Measurements from ENCODE around the gene IKZF2.
"Not testable (repeated sequence)": the region's sequence is repeated elsewhere in the genome, so short reads cannot be mapped to it uniquely, and the experiment has no call there.

Gene IKZF2

DNA sequence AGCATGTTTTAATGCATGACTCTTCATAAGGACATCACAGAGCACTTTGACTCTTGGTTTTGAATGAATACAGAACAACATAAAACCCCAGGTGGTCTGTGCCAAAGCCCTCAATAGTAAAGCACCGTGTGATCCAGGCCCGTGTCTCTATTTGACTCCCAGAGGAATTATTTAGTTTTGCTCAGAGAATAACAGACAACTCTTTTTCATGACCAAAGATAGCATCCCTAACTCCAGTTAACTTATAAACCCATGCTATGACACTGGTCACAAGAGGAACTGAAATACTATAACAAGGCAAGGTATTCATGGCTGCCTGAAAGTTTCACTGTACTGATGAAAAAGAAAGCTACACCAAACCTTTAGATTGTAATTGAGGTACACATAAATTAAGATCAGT lies 128.4 kb downstream of the IKZF2 start:
- DNase-seq: no peak

DNA sequence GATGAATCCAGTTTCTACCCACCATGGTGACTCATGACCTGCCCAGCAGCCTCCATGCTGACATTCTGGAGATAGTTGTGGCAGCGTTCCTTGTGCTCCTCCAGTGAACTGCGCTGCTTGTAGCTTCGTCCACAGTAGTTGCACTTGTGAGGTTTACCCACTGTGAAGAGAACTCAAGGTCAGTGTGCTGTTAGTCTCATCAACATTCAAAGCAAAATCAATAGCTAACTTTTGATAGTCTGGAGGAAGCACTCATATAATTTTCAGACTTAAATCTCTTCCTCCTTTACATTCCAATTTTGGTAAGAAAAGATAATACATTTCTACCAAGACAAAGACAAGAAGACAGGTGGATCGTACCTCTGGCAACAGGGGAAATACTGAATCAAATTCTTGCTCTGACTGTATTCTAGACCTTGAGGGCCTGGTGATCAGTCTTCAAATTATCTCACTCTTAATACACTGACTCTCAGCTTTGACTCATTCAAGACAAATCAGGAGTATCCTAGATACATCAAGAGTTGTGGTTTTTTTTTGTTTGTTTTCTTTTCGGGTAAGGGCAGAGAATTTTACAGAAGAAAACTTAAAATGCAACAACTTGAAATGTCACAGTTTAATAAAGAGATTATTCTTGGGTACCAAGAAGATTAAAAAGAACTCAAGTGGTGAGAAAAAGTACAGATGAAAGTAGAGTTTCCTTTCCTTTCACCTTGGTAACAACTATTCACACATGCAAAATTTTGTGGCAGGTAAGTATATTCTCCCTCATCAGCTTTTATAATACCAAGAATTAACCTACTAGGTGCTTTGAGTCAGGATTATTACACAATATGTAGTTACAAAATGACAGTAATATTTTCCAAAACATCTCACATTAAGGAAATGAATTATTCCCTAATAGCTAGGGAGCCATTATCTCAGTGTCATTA lies 129.2 kb downstream of the IKZF2 start:
- no peak for DNase-seq

DNA sequence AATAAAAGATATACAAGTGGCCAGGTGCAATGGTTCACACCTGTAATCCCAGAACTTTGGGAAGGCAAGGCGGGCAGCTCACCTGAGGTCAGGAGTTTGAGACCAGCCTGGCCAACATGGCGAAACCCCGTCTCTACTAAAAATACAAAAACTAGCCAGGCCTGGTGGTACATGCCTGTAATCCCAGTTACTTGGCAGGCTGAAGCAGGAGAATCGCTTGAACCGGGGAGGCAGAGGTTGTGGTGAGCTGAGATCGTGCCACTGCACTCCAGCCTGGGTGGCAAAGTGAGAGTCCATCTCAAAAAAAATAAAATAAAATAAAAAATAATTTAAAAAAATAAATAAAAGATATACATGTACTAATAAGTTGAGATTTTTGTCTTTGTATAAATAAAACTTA lies 130.5 kb downstream of the IKZF2 start:
- DNase-seq: not testable (repeated sequence)

DNA sequence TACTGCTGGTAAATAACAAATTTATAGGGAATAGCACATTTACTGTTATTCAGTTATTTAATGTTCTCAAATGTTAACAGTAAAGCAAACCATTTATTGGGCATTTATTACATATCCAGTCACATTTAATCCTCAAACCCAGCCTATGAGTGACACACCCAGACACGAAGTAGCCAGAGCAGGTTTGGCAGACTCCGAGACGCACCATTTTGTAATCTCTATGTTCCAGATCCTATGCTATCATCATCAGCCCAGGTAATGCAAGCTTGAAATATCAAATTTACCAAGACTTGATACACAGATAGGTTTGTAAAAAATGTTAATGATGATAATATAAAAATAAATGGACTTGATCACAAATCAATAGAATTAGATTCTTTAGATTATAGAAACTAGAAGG lies 131.1 kb downstream of the IKZF2 start:
- no peak for DNase-seq

DNA sequence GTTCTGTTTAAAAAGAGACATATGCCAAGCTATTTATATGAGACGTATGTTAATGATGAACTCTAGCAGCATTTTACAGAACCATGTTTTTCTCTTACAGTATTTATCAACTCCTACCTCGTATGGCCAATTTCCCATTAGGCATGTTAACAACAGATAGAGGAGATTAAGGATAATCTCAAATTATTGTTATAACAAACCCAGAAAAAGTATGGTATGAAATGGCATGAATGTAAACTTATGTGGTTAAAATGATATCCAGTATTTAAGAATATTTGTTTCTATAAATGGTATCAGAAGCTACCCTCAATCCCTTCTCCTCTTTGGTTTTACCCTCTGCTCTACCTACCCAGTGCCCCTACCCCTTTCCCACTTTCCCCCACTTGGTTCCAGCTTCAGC lies 132.0 kb downstream of the IKZF2 start:
- no peak for DNase-seq

DNA sequence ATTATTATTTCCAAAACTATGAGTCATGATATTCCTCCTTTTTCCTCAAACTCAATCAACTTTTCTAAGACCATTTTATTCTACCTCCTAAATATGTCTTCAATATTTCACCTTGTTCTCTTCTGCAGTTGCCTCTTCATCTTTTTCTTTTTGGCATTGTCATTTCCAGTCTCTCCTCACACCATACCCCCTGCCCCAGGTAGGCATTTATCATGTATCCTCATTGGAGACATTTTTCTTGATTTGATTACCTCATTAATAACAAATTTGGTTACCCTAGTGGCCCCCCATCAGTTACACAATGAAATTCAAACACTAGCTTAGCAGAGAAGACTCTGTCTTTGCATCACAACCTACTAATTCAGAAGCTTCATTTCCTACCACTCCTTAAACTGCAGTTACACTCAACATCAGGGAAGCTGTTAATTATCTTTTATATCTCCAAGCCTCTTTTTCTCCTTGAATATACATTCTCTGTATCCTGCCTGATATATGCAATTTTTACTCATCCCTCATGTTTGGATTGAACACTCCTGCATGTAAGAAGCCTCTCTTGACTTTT lies 133.0 kb downstream of the IKZF2 start:
- DNase-seq: no peak

DNA sequence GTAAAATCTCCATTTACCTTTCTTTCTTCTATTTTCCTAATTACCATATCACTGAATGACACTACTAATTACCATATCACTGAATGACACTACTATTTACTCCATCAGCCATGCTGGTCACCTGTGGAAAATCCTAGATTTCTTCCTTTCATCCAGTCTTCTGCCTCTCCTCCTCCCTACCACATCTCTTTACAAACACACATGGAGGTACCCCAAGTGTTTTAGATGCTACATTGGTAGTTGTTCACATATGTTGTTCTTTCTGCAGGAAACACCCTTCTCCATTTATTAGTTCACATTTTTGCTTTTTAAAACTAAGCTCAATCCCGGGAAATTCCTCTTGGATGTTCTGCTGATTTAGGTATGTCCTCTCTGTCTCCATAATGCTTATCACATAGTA lies 134.0 kb downstream of the IKZF2 start:
- no peak for DNase-seq

DNA sequence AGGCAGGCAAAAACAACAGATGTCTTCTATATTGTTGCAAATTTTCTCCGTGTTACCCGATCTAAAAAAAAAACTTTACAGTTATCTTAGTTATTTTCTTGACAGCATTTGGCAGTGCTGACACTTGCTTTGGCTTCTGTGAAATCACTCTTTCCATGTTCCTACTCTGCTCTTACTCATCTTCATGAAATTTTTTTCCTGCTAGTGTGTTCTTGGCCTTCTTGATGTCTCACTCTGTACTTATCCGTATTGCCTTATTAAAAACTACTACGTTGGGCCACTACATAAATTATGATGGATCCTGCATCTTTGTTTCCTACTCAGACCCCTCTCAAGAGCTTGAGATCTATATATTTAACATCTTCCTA lies 134.4 kb downstream of the IKZF2 start:
- no peak for DNase-seq

DNA sequence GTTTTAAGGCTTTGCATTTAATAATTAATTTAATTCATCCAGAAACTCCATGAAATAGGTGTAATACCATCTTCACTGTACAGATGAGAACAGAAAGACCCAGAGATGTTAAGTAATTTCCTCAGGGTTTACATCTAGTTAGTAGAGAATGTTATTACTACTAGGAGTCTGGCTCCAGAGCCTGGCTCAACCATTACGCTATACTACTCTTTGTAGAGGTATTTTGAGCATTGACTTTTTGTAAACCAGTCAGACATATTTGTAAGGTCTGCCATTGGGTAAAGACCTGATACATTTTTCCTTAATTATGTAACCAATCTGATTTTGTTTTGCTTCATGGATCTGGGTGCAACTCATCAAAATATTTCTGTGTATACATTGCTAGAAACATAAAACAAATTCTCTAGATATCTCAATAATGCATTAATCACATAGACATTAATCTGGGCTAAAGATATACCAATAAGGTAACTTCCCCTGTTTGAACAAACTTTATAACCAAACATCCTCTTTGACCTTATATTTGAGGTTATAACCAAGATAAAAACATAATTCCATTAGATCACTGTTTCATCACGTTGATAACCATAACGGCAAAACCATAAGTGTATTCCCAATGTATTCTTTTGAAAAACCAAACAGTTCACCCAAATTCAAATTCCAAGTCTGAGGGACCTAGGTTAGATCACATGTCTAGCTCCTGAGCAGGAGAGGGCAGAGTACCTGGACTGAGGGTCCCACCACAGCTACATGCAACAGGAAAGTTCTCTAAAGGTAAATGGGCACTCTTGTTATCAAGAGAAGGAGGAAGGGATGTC lies 135.0 kb downstream of the IKZF2 start:
- DNase-seq: no peak

DNA sequence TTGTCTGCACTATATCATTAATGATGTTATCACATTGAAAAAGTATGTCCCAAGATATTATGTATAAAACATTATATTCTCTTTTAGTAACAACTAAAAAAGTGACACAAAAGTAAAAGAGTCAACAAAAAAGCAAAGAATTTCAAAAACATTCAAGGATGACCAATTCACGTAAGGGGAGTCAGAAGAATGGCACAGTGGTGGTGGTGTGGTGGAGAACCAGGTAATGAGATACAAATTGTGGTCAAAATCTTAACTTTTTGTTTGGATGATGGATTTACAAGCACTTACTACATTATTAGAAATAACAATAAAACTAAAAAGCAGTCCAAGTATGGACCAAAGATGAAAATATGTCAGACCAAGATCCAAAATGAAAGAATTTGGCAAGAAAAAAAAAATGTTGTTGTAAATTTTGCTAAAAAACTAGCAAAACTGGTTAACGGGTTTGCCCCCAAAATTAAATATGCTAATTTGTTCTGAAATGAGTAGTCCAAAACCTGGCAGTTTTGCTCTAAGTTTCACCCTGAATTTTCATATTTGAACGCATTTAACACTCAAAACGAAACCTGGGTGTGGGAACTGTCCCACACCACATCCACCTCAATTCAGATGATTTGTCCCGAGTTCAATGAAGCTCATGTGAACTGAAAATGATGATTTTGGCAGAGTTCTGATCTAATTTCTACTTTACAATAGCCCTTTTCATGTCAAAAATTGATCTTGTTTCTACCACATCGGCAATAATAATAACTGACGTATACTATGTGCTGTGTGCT lies 135.8 kb downstream of the IKZF2 start:
- no peak for DNase-seq

DNA sequence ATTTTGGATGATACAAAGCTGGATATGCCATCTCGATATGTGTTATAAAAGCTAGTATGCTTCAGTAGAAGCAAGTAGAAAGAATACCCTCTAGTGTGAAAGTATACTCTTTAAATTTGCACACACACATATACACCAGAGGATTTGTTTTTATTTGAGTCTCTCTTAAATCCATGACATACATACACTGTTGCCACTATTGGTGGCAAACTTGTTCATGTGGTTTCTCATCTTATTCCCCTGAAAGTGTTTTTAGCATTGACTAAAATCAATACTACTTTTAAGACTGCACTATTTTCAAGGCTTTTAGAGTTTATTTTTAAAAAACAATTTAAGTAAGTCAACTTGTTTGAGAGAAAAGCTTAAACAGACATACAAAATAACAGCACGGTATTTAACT lies 137.4 kb downstream of the IKZF2 start:
- no peak for DNase-seq

DNA sequence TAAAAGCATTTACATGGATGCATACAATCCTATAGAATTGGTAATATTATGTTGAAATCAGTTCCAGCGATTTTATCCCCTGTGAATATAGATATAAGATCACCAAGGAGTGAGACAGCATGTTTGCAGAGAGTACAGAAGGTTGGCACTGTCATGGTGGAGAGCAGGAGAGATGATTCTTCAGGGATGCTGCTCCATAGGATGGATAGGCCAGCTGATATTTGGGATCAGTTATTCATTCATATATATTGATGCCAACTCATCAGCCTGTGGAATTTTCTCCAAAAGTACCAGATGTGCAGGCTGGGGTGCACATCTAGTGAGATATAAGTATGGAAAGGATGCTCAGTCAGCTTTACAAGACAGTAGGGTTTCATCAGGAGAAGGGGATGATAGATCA lies 139.9 kb downstream of the IKZF2 start:
- DNase-seq: no peak

DNA sequence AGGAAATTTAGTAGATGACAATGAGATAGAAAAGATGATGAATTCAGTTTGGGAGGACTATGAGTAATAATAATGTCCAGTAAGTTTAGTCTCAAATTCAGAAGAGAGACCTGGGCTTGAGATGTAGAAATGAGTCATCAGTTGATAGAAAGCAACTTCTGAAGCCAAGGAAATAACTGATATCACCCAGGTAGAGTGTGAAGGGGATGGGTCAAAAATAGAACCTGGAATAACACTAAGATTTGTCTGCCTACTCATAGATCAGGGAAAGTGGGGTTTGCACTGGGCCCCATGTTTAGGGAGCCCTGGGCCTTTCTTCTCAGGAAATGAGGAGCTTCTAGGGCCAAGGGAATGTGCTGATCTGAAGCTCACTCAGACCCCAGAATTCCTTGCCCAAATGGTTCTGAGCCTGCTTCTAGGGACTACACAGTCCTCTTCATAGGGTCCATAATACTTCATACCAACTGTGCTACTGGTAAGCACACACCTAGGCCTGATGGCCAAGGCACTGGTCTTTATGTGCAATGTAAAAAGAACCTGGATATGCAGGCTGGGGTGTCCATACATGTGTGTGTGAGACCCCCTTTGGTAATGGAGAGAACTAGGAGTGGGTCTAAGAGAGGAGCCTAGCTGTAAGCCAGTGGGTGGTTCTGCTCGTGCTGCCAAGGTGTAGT lies 141.2 kb downstream of the IKZF2 start:
- DNase-seq: no peak

DNA sequence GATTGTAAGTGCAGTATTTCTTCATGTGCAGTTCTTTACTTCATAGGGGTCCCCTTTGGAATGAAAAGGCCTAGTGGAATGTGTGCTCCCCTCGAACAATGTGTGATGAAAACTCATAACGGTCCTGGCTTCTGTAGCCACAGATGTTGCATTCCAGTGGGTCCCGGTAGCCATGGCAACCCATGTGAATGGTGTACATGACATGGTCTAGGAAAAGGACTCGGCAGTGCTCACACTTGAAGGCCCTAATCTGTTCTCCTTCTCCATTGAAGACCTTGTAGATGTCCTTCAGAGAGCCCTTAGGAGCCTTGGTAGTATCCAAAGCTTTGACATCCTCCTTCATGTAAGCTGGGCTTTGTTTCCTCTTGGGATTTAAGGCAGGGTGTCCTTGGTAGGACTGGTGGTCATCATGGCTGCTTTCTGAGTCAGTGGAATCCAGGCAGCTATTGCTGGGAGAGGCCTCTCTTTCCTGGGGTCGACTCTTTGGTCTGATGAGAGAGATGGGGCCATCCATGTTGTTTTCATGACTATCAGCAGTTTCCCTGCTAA lies 144.0 kb downstream of the IKZF2 start:
- no peak for DNase-seq

DNA sequence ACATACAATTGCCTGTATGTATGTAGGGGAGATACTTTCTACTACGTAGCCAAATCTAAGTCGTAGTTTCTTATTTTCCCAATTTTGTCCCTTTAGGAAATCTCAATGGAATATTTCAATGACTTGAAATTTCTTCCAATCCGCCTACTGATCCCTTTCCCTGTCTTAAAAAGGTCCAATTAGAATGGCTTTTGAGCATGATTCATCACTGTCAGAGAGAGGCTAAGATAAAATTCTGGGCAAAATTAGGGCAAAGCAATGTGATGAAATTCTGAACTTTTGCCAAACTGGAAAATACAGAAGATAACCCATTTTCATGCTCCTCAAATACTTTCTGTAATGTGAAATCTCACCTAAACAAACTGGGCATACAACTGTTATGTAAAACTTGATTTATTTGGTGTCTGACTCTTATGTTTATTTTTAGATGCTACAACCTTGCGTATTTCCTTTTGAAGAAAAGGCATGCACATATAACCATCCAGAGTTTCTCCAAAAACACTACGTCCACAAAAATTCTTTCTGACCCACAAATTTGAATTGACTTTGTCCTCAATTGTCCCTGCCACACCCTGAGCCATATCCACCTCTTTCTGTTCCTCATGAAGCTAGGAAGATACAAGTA lies 147.1 kb downstream of the IKZF2 start:
- no peak for DNase-seq

DNA sequence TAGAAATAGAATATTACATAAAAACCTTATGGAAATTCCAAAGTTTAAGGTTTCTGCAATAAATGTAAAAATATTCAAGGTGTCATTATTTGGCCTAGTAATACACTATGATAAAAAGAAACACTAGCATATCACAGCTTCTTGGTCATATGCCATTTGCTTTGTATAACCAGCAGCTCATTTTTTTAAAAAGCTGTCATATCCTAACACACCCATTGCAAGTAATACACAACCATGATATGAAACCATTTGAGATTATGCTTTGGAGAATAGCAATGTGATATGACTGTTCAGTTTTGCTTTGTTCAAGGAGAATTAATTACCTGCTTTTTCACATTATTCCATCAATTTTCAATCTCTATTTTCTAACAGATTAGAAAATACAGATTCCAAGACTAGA lies 149.0 kb downstream of the IKZF2 start:
- no peak for DNase-seq

DNA sequence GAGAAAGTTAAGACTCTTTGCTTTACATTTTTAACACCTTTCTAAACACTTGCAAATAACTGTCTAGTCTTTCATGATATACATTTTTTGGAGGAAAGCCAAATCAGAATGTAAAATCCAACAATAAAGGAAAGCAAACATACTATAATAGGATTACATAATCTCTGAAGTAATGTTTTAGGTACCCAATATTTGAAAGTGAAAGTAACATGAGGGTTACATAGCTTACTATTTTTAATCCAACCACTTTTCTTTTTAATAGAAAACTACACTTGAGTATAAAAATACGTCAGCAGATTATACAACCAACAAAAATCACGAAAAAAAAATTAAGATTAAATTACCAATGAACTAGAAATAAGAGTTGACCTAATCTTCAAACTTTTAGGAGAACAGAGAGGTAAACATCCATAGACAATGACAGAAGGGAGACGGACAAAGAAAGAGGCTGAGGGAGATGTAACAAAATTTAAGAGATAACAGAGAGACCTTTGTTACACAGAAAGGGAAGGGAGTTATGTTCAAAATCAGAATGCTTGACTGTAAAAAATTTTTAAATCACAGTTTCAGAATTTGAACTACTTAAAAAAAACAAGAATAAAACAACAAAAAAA lies 150.0 kb downstream of the IKZF2 start:
- no peak for DNase-seq

DNA sequence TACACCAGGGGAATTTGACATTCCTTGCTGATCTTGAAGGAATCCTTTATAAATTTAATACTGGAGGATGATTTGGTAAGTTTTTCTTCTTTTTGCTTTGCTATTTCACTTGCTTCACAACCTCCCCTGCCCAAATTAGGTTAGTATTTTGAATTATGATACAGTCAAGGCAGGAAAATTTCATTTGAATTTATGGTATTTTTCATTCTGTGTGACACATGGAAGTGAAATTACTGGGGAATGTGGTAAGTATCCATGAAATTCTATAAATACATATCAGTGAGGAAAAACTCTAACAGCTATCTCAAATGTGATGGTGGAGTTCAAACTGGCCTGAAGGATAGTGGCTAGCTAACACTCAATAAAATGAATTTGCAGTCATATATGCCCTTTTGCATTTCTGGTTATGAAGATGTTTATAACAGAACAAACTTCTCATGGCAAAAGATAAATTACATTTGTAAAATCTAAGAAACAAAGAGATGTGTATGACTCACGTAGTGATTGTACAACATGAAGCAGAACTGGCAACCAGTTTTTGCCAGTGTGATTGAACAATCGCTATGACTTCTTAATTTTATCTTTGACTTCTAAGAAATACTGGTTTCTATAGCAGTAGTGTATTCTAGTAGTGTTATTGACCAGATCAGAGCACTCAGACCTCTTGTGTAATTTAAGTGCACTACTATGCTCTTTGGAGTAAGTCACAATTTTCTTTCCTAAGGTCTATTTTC lies 152.6 kb downstream of the IKZF2 start:
- no peak for DNase-seq

DNA sequence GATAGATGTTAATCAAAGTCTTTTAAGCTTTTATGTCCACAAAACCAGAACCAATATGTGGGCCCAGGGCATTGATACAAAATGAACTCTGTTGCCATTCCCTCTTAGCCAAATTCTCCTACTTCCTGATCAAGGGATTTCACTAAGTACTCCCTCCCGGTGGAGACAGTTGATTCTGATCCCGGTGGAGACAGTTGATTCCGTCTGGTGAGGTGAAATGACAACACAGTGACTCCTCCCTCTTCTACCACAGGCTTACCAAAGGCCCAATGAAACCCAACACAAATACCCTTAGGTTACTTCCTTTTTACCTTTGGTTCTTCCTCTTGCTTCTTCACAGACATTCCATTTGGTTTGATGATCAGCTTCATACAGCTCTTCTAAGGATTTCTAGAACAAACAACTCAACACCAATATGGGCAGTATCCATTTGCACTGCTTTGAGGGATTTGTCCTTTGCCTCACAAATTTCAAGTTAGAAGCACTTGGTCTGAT lies 153.8 kb downstream of the IKZF2 start:
- no peak for DNase-seq

DNA sequence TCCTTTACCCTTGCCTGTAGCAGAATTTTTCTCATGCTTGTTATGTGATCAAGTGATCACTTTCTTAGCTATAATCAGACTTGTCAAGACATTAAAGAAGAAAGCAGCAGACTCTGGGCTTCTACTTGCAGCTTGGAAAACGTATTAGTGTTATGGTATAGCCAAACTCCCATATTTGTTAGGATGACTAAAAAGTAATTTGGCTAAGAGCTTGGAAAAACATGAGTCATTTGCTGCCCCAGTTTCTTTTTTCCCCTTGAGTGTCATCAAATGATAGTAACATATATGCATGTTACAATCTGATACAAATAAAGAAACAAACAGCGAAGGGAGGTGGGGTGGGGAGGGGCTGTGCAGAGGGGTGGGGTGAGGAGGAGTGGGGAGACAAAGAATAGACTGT lies 155.5 kb downstream of the IKZF2 start:
- DNase-seq: no peak

All from NCI-H1930 (cell line).